GM12878 (cell line): Measurements from ENCODE around the gene TCTN1. TPM values are rescaled to one million over a fixed set of nuclear protein-coding genes. Genes with fewer than 3 reads are reported as not detected.

Experiments used
- ATF7 ChIP-seq: fragments of 450-650 bp; IDR thresholded peaks from 2 replicates; pipeline ENCODE4 v1.6.1; 2016; ENCODE audit warnings: low read depth, mild to moderate bottlenecking
- BCL11A ChIP-seq: IDR thresholded peaks from 2 replicates; pipeline ENCODE4 v1.6.1; 2011; ENCODE audit warnings: low read depth, low read length
- BHLHE40 ChIP-seq, 2 experiments: fragments of 450-650 bp in 1 of 2; IDR thresholded peaks; 2 replicates each; pipeline ENCODE4 v1.6.1; 2011 to 2017; ENCODE audit warnings: low read depth in 2 of 2, borderline replicate concordance in 1 of 2, improper control_type of control experiment in 1 of 2, low read length in 1 of 2, mild to moderate bottlenecking in 1 of 2
- BMI1 ChIP-seq: fragments of 450-650 bp; IDR thresholded peaks from 2 replicates; pipeline ENCODE4 v1.6.1; 2016; ENCODE audit warnings: mild to moderate bottlenecking, moderate library complexity, borderline replicate concordance
- CHD2 ChIP-seq: IDR thresholded peaks from 2 replicates; pipeline ENCODE4 v1.6.1; 2011; ENCODE audit warnings: low read depth, low read length, improper control_type of control experiment, borderline replicate concordance
- CREM ChIP-seq: IDR thresholded peaks from 2 replicates; pipeline ENCODE4 v1.6.1; 2014; ENCODE audit warnings: antibody characterized with exemption, low read depth
- E2F8 ChIP-seq: fragments of 450-650 bp; IDR thresholded peaks from 2 replicates; pipeline ENCODE4 v1.6.1; 2018; ENCODE audit warnings: mild to moderate bottlenecking, low read depth, moderate library complexity; ENCODE audit not compliant: partially characterized antibody
- EP300 ChIP-seq, 2 experiments: fragments of 150-350 bp in 1 of 2; IDR thresholded peaks; 2 replicates each; pipeline ENCODE4 v1.6.1; 2011 to 2012; ENCODE audit warnings: low read depth in 2 of 2, low read length in 2 of 2, borderline replicate concordance in 1 of 2, improper control_type of control experiment in 1 of 2, inconsistent platforms in 1 of 2; ENCODE audit not compliant: control insufficient read depth in 1 of 2
- HDAC2 ChIP-seq: fragments of 200-600 bp; sonication (generic); IDR thresholded peaks from 2 replicates; pipeline ENCODE4 v1.6.1; 2017
- IKZF1 ChIP-seq: fragments of 450-650 bp; conservative IDR thresholded peaks from 2 replicates; pipeline ENCODE4 v1.6.1; 2017; ENCODE audit warnings: antibody characterized with exemption, mild to moderate bottlenecking
- KAT2A ChIP-seq: conservative IDR thresholded peaks from 2 replicates; pipeline ENCODE4 v1.6.1; 2011; ENCODE audit warnings: low read depth, low read length; ENCODE audit not compliant: control insufficient read depth
- MAX ChIP-seq: IDR thresholded peaks from 2 replicates; pipeline ENCODE4 v1.6.1; 2012; ENCODE audit warnings: low read depth, low read length, improper control_type of control experiment
- MEF2A ChIP-seq: IDR thresholded peaks from 2 replicates; pipeline ENCODE4 v1.6.1; 2011; ENCODE audit warnings: low read depth, mild to moderate bottlenecking, low read length, moderate library complexity; ENCODE audit not compliant: insufficient read depth
- MEF2B ChIP-seq: fragments of 450-650 bp; IDR thresholded peaks from 2 replicates; pipeline ENCODE4 v1.6.1; 2018; ENCODE audit warnings: mild to moderate bottlenecking, moderate library complexity; ENCODE audit not compliant: partially characterized antibody, poor library complexity, severe bottlenecking
- MYB ChIP-seq: fragments of 150-350 bp; IDR thresholded peaks from 2 replicates; pipeline ENCODE4 v1.6.1; 2014; ENCODE audit warnings: mild to moderate bottlenecking, low read depth, low read length, borderline replicate concordance
- NFIC ChIP-seq: IDR thresholded peaks from 2 replicates; pipeline ENCODE4 v1.6.1; 2012; ENCODE audit warnings: low read depth, mild to moderate bottlenecking, inconsistent platforms, low read length, moderate library complexity
- NFYA ChIP-seq: IDR thresholded peaks from 2 replicates; pipeline ENCODE4 v1.6.1; 2011; ENCODE audit warnings: low read depth, mild to moderate bottlenecking, low read length, improper control_type of control experiment, borderline replicate concordance
- POLR2AphosphoS5 ChIP-seq: IDR thresholded peaks from 2 replicates; pipeline ENCODE4 v1.6.1; 2011; ENCODE audit warnings: mild to moderate bottlenecking, low read length, inconsistent platforms
- POU2F2 ChIP-seq: IDR thresholded peaks from 3 replicates; pipeline ENCODE4 v1.6.1; 2011; ENCODE audit warnings: low read depth, mild to moderate bottlenecking, low read length, borderline replicate concordance
- RELA ChIP-seq: fragments of 450-650 bp; IDR thresholded peaks from 2 replicates; pipeline ENCODE4 v1.8.0; 2014; ENCODE audit warnings: borderline replicate concordance; ENCODE audit not compliant: partially characterized antibody
- RUNX3 ChIP-seq: IDR thresholded peaks from 2 replicates; pipeline ENCODE4 v1.6.1; 2012; ENCODE audit warnings: low read length, inconsistent platforms
- SPI1 ChIP-seq: IDR thresholded peaks from 2 replicates; pipeline ENCODE4 v1.6.1; 2011; ENCODE audit warnings: low read depth, mild to moderate bottlenecking, low read length, moderate library complexity, borderline replicate concordance; ENCODE audit not compliant: insufficient read depth
- SRF ChIP-seq, 2 experiments: IDR thresholded peaks; 2 replicates each; pipeline ENCODE4 v1.6.1; 2011; ENCODE audit warnings: low read depth in 2 of 2, low read length in 2 of 2, mild to moderate bottlenecking in 1 of 2, moderate library complexity in 1 of 2
- TBL1XR1 ChIP-seq: IDR thresholded peaks from 2 replicates; pipeline ENCODE4 v1.6.1; 2012; ENCODE audit warnings: low read depth, low read length, improper control_type of control experiment
- TCF7 ChIP-seq: IDR thresholded peaks from 2 replicates; pipeline ENCODE4 v1.6.1; 2014; ENCODE audit warnings: antibody characterized with exemption, borderline replicate concordance
- WRNIP1 ChIP-seq: IDR thresholded peaks from 2 replicates; pipeline ENCODE4 v1.6.1; 2011; ENCODE audit warnings: low read depth, low read length, improper control_type of control experiment, borderline replicate concordance
- ZNF217 ChIP-seq: fragments of 450-650 bp; IDR thresholded peaks from 2 replicates; pipeline ENCODE4 v1.6.1; 2017; ENCODE audit warnings: antibody characterized with exemption, mild to moderate bottlenecking
- polyA plus RNA-seq, 11 experiments: library from polyadenylated mRNA; depleted of rRNA in 4 of 11; unstranded in 6 of 11; stranded (reverse) in 5 of 11; fragments of >200 nt; fragmentation: Nextera tagmentation in 4 of 11; fragmentation: Illumina TruSeq in 1 of 11; extraction: Ambion mirVana in 4 of 11; extraction: Trizol in 1 of 11; gene quantifications; 1 replicate in 1 of 11; 2 replicates in 10 of 11; pipeline versions ENCODE4 v1.2.1 to v1.2.3, GENCODE V29; 2011 to 2016; ENCODE audit warnings: inconsistent platforms in 2 of 11, missing spikeins in 2 of 11, low read depth in 1 of 11
- total RNA-seq, 4 experiments: library from RNA; depleted of rRNA in 3 of 4; stranded (reverse); fragments of >200 nt in 3 of 4; fragmentation: Illumina TruSeq in 1 of 4; extraction: Trizol in 1 of 4; gene quantifications; 2 replicates each; pipeline versions ENCODE4 v1.2.1 to v1.2.3, GENCODE V29; 2013 to 2021

TCTN1 gene
- total and polyA plus RNA-seq, 10 of the 15 experiments (the other 5 are each of a cell fraction or from before 2014, with no cell fraction given), result 8.8 to 23.5 (median 15.3) TPM

- TF ChIP-seq NFIC (peak; percentile 92), POLR2AphosphoS5 (peak; percentile 77), BMI1 (0 out of 2 replicates have a peak, but pooled peaks have one; percentile 45), CHD2 (peak; percentile 30; the same call in 1 of the 2 replicates), ATF7 (peak; percentile 35; the same call in 1 of the 2 replicates), WRNIP1 (peak; percentile 84; the same call in 1 of the 2 replicates), KAT2A (no peak), SPI1 (peak; percentile 79), RUNX3 (peak; percentile 93), EP300 (IDR thresholded peaks at IDR 0.05; ENCODE audit: borderline replicate concordance in 1 of 2, control insufficient read depth in 1 of 2, low read depth in 2 of 2, low read length in 2 of 2) (peak; percentile 81 to 95), MEF2B (peak; percentile 97), BHLHE40 (IDR thresholded peaks at IDR 0.05; ENCODE audit: borderline replicate concordance in 1 of 2, low read depth in 2 of 2, low read length in 1 of 2) (peak; percentile 36 to 80; a peak in 2 of 4 replicates), CREM (peak; percentile 67; the same call in 1 of the 2 replicates), E2F8 (peak; percentile 43), TBL1XR1 (peak; percentile 89), BCL11A (no peak; the same call in none of the 2 replicates), MYB (peak; percentile 85), ZNF217 (peak; percentile 76; the same call in 1 of the 2 replicates), RELA (peak; percentile 72), SRF (IDR thresholded peaks at IDR 0.05; ENCODE audit: low read depth in 2 of 2, low read length in 2 of 2) (no peak), HDAC2 (no peak), TCF7 (no peak), MEF2A (peak; percentile 98), POU2F2 (peak; percentile 100), NFYA (no peak), IKZF1 (peak; percentile 98), MAX (peak; percentile 88)
Observed at GRCh38 chr12:110670161-110670701, 56.3 kb downstream of the TCTN1 start (continued).
